GM12872 (cell line): Measurements from ENCODE around the gene CDH10.

Source experiments
- CTCF ChIP-seq: IDR thresholded peaks from 3 replicates; pipeline ENCODE4 v1.5.1; 2011; ENCODE audit warnings: low read depth, mild to moderate bottlenecking, low read length, moderate library complexity; ENCODE audit not compliant: insufficient read depth

CDH10 gene

GRCh38 chr5:24606971-24607370 is 37.8 kb downstream of the CDH10 start:
- no peak for TF ChIP-seq CTCF

GRCh38 chr5:24602188-24602587 is 42.6 kb downstream of the CDH10 start:
- no peak for TF ChIP-seq CTCF

- no peak for TF ChIP-seq CTCF
These were observed 45.8 kb downstream of the CDH10 start for GRCh38 chr5:24598956-24599355.

- no peak for TF ChIP-seq CTCF
These were observed 49.4 kb downstream of the CDH10 start for GRCh38 chr5:24595329-24595728.

GRCh38 chr5:24591426-24591825 is 53.4 kb downstream of the CDH10 start:
- TF ChIP-seq CTCF: no peak

GRCh38 chr5:24589566-24589965 is 55.2 kb downstream of the CDH10 start:
- no peak for TF ChIP-seq CTCF

GRCh38 chr5:24585751-24586150 is 59.0 kb downstream of the CDH10 start:
- TF ChIP-seq CTCF: no peak

- TF ChIP-seq CTCF: no peak
These were observed 73.5 kb downstream of the CDH10 start for GRCh38 chr5:24571302-24571701.
